Psoas muscle (tissue), 8 donors: ENCODE data around the gene PRKCH. TPM values are rescaled to one million over a fixed set of nuclear protein-coding genes. Genes with fewer than 3 reads are reported as not detected.

Source experiments
- ATAC-seq, 4 donors: fragments of 200-7000 bp; cut with Tn5 transposase; one replicate each; pipeline ENCODE4 v1.9.1; 2020; ENCODE audit warnings: moderate library complexity in 3 of 4, mild to moderate bottlenecking in 2 of 4
- DNase-seq, 2 donors: peaks; one replicate each; pipeline ENCODE4 v3.0.0-alpha.2; 2020
- H3K27ac ChIP-seq: fragments of 200-600 bp; one replicate; pipeline ENCODE4 v1.8.0; 2022
- H3K27me3 ChIP-seq, 3 donors: fragments of 200-600 bp in 1 of 3; one replicate each; pipeline versions ENCODE4 v1.6.1 to v1.8.0; 2013 to 2022; ENCODE audit warnings: low read length in 2 of 3, mild to moderate bottlenecking in 2 of 3, moderate library complexity in 1 of 3; ENCODE audit not compliant: insufficient read depth in 3 of 3
- H3K36me3 ChIP-seq, 2 donors: fragments of 200-600 bp in 1 of 2; one replicate each; pipeline versions ENCODE4 v1.6.1 to v1.8.0; 2013 to 2022; ENCODE audit warnings: low read depth in 1 of 2, mild to moderate bottlenecking in 1 of 2, moderate library complexity in 1 of 2; ENCODE audit not compliant: insufficient read depth in 1 of 2
- H3K4me1 ChIP-seq: fragments of 200-600 bp; one replicate; pipeline ENCODE4 v1.8.0; 2022
- H3K4me3 ChIP-seq: fragments of 200-600 bp; one replicate; pipeline ENCODE4 v1.8.0; 2022; ENCODE audit warnings: mild to moderate bottlenecking
- H3K9me3 ChIP-seq: fragments of 200-600 bp; one replicate; pipeline ENCODE4 v1.8.0; 2022
- WGBS, 3 donors: extraction: QIAGEN DNeasy Blood & Tissue Kit; methylation state at CpG; one replicate each; pipeline versions ENCODE4 v1.1.6 to v1.1.7; 2013; 5-methylcytosine and 5-hydroxymethylcytosine counted together
- intact Hi-C, 2 donors: fragments of 100-400 bp; cut with DNase I; formaldehyde crosslinking; loops; one replicate each; pipeline versions ENCODE4 v1.11.0 to v1.14.2; 2022
- polyA plus RNA-seq, 3 donors: library from polyadenylated mRNA; stranded (reverse); fragments of 200-250 nt; gene quantifications; one replicate each; pipeline ENCODE4 v1.2.3, GENCODE V29; 2013
- total RNA-seq, 4 donors: library from RNA; stranded (reverse); fragmentation: NEBNext Ultra II Directional in 2 of 4; extraction: Animal tissue kit (Norgen Biotek cat#: 25700) in 2 of 4; gene quantifications; one replicate each; pipeline versions ENCODE4 v1.2.1 to v1.2.4, GENCODE V29; 2021 to 2023
- TF ChIP-seq, protein P1 (sequence below): fragments of 200-600 bp; IDR thresholded peaks from one replicate; pipeline ENCODE4 v1.8.0; 2022; ENCODE audit warnings: antibody characterized with exemption
- donor health status: healthy with polysubstance abuse.
- donor health status: DM: no; HTN: no; CAD: no; lungs with moderate emphysema.
- donor health status: Bipolar disorder and iron deficiency.
- donor health status: healthy.
- donor health status: DM: yes; HTN: yes; CAD: no.
- donor health status: DM: no; HTN: no; CAD: no.
- donor health status: DM: no; HTN: no; CAD: no.
- donor health status: DM: yes; HTN: yes; CAD: no.

Gene PRKCH
- total and polyA plus RNA-seq, 7 donors: 5.9 to 17.9 (median 11.1) TPM

GRCh38 chr14:61416591-61416990 is 95.2 kb downstream of the PRKCH start:
- Histone ChIP-seq H3K4me1 (peaks cover 13% of the 10 kb centered on the region), H3K27me3 (no peaks in the 10 kb centered on the region), H3K36me3 (no peaks in the 10 kb centered on the region), H3K27ac (no peak overlapping the region), H3K9me3 (no peaks in the 10 kb centered on the region), H3K4me3 (no peak overlapping the region)
- DNase-seq (no peak), ATAC-seq (no peak)
- 73 to 85% (median 73%) methylated on average over 2 of the region's 2 CpGs for WGBS, 3 donors
- intact Hi-C loops: no loop called here
- TF ChIP-seq, protein P1, sequence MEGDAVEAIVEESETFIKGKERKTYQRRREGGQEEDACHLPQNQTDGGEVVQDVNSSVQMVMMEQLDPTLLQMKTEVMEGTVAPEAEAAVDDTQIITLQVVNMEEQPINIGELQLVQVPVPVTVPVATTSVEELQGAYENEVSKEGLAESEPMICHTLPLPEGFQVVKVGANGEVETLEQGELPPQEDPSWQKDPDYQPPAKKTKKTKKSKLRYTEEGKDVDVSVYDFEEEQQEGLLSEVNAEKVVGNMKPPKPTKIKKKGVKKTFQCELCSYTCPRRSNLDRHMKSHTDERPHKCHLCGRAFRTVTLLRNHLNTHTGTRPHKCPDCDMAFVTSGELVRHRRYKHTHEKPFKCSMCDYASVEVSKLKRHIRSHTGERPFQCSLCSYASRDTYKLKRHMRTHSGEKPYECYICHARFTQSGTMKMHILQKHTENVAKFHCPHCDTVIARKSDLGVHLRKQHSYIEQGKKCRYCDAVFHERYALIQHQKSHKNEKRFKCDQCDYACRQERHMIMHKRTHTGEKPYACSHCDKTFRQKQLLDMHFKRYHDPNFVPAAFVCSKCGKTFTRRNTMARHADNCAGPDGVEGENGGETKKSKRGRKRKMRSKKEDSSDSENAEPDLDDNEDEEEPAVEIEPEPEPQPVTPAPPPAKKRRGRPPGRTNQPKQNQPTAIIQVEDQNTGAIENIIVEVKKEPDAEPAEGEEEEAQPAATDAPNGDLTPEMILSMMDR: no peak

DNA sequence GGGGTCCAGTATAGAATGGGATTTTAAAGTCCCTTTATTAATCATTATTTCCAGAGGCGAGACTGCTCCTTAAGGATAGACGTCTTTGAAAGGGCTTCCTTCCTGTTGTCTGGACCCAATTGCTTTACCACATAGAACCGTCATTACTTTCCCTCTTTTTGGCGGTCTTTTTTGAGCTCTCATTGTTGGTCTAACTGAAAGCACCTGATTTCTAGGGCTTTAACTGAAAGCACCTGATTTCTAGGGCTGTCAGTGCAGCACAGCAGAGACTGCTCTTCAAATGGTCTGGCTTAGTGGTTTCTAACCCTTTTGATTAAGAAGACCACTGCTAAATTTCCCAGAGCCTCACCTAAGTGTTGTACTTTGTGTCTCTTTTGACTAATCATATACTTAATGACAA is 95.8 kb downstream of the PRKCH start:
- no peak overlapping the region for H3K4me3 ChIP-seq
- H3K36me3 ChIP-seq: no peaks in the 10 kb centered on the region
- WGBS, 3 donors: 60 to 71% (median 60%) methylated on average over 4 of the region's 4 CpGs
- no peak for DNase-seq
- no peaks in the 10 kb centered on the region for H3K9me3 ChIP-seq
- H3K27ac ChIP-seq: peak overlapping the region; percentile 20
- no peaks in the 10 kb centered on the region for H3K27me3 ChIP-seq
- intact Hi-C loops: no loop called here
- TF ChIP-seq, protein P1: no peak
- peaks cover 13% of the 10 kb centered on the region for H3K4me1 ChIP-seq
- no peak for ATAC-seq

DNA sequence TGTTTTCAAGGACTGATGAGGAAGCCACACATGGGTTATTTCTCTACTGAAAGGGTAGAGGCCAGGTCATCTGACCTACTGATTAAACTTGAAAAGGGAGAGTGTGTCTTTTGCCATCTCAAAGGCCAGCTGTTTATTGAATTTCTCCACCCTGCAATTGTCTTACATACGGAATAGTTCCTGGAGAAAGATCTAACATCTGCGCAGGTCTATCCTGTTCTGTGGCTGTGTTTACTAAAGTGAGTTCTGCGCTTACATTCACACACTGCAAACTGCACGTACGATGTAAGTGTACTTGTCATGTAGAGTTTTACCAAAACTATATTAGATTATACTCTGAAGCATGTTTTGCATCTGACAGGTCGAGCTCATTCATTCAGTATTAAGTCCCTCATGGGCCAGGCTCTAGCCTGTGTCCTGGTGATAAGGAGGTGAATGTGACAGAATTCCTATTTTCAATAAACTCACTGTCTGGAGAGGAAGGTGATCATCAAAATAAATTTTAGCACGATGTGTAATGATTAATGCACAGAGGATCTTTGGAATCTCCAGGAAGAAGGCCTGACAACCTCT is 96.6 kb downstream of the PRKCH start:
- no peak overlapping the region for H3K4me3 ChIP-seq
- peak overlapping the region; percentile 20 for H3K27ac ChIP-seq
- H3K4me1 ChIP-seq: peaks cover 13% of the 10 kb centered on the region
- H3K27me3 ChIP-seq: no peaks in the 10 kb centered on the region
- TF ChIP-seq, protein P1: no peak
- no peaks in the 10 kb centered on the region for H3K36me3 ChIP-seq
- ATAC-seq: no peak
- intact Hi-C loops: no loop called here
- H3K9me3 ChIP-seq: no peaks in the 10 kb centered on the region
- DNase-seq: no peak
- WGBS, 3 donors: 71 to 76% (median 73%) methylated on average over 7 of the region's 7 CpGs

DNA sequence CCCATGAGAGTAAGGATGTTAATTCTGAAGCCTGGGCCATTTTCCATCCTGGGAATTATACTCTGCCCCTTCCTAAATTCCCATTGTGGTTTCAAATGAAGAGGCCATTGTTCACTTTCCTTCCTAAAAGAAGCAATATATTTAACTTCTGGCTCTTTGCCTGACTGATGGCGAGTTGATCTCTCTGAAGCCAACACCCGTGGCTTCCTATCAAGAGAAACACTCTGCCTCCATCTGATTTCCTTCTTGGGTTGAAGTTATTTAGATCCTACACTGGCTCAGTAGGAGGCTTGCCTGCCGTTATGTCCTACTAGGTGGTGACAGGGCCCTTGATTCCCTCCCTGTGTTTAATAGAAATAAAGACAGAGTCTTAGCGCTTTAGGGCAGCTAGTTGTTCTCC is 97.4 kb downstream of the PRKCH start:
- DNase-seq (no peak), ATAC-seq (no peak)
- 40 to 44% (median 41%) methylated on average over 4 of the region's 4 CpGs for WGBS, 3 donors
- Histone ChIP-seq H3K27me3 (no peaks in the 10 kb centered on the region), H3K27ac (no peak overlapping the region), H3K4me3 (no peak overlapping the region), H3K4me1 (peaks cover 13% of the 10 kb centered on the region), H3K36me3 (no peaks in the 10 kb centered on the region), H3K9me3 (no peaks in the 10 kb centered on the region)
- TF ChIP-seq, protein P1: no peak
- intact Hi-C loops: no loop called here

GRCh38 chr14:61419201-61419600 is 97.8 kb downstream of the PRKCH start:
- H3K27ac ChIP-seq: peak overlapping the region; percentile 17
- no peak overlapping the region for H3K4me3 ChIP-seq
- TF ChIP-seq, protein P1: no peak
- no peak for DNase-seq
- ATAC-seq: no peak
- no peaks in the 10 kb centered on the region for H3K27me3 ChIP-seq
- H3K9me3 ChIP-seq: no peaks in the 10 kb centered on the region
- intact Hi-C loops: no loop called here
- H3K4me1 ChIP-seq: peaks cover 13% of the 10 kb centered on the region
- no peaks in the 10 kb centered on the region for H3K36me3 ChIP-seq
